ENCODE results near the gene ASPHD1.
A peak's percentile ranks its signal among the peaks of the same experiment; 100 is the strongest.

Gene ASPHD1

DNA sequence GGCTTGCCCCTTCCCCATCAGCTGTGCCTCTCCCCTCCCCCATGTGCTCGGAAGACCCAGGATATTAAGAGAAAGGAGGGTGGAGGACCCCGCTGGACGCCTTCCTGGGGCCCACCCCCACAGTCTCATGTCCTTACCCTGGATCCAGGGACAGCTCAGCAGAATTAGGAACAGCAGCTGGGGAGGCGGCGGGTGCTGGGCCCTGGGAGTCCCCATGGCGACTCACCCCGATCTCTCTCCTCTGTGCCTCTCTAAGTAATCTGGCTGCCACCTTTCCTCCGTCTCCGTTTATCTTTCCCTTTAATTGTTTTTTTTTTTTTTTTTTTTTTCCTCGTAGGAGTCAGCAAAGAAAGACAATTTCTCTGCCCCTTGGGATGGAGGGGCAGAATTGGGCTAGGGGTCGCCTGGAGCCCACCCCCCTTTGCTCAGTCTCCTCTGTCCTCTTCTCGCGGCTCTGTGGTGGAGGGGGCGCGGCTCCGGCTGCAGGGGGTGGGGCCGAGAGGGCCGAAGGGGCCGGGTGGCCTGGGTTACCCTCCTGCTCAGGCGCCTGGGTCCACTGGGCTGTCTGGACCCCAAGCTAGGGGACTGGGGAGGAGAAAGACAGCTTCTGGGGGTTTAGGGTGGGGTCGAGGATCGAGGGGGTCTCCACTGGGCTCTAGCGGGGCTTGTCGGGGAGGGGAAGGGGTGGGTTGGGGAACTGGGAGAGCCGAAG lies 1.3 kb upstream of the ASPHD1 start:
- no peak for TF ChIP-seq TEAD4 (IDR thresholded peaks at IDR 0.05)
- TF ChIP-seq FOXM1 (IDR thresholded peaks at IDR 0.05; ENCODE audit: borderline replicate concordance, low read depth): no peak
- no peak for TF ChIP-seq EP300 (IDR thresholded peaks at IDR 0.05; ENCODE audit: borderline replicate concordance)
- TF ChIP-seq, protein P1, sequence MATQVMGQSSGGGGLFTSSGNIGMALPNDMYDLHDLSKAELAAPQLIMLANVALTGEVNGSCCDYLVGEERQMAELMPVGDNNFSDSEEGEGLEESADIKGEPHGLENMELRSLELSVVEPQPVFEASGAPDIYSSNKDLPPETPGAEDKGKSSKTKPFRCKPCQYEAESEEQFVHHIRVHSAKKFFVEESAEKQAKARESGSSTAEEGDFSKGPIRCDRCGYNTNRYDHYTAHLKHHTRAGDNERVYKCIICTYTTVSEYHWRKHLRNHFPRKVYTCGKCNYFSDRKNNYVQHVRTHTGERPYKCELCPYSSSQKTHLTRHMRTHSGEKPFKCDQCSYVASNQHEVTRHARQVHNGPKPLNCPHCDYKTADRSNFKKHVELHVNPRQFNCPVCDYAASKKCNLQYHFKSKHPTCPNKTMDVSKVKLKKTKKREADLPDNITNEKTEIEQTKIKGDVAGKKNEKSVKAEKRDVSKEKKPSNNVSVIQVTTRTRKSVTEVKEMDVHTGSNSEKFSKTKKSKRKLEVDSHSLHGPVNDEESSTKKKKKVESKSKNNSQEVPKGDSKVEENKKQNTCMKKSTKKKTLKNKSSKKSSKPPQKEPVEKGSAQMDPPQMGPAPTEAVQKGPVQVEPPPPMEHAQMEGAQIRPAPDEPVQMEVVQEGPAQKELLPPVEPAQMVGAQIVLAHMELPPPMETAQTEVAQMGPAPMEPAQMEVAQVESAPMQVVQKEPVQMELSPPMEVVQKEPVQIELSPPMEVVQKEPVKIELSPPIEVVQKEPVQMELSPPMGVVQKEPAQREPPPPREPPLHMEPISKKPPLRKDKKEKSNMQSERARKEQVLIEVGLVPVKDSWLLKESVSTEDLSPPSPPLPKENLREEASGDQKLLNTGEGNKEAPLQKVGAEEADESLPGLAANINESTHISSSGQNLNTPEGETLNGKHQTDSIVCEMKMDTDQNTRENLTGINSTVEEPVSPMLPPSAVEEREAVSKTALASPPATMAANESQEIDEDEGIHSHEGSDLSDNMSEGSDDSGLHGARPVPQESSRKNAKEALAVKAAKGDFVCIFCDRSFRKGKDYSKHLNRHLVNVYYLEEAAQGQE (IDR thresholded peaks at IDR 0.05; ENCODE audit: low read depth): no peak
- TF ChIP-seq, protein P2, sequence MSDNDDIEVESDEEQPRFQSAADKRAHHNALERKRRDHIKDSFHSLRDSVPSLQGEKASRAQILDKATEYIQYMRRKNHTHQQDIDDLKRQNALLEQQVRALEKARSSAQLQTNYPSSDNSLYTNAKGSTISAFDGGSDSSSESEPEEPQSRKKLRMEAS (IDR thresholded peaks at IDR 0.05): no peak
- TF ChIP-seq, protein P3, sequence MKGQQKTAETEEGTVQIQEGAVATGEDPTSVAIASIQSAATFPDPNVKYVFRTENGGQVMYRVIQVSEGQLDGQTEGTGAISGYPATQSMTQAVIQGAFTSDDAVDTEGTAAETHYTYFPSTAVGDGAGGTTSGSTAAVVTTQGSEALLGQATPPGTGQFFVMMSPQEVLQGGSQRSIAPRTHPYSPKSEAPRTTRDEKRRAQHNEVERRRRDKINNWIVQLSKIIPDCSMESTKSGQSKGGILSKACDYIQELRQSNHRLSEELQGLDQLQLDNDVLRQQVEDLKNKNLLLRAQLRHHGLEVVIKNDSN (IDR thresholded peaks at IDR 0.05): no peak
- no peak for TF ChIP-seq CREB1 (IDR thresholded peaks at IDR 0.05; ENCODE audit: low read depth)
- no peak for TF ChIP-seq RAD21 (IDR thresholded peaks at IDR 0.05; ENCODE audit: low read depth)
- TF ChIP-seq YY1 (IDR thresholded peaks at IDR 0.05; ENCODE audit: low read depth): no peak
- TF ChIP-seq NFIC (IDR thresholded peaks at IDR 0.05): no peak
- TF ChIP-seq EGR1 (IDR thresholded peaks at IDR 0.05): no peak
- no peak for TF ChIP-seq TAF1 (IDR thresholded peaks at IDR 0.05; ENCODE audit: low read depth)

DNA sequence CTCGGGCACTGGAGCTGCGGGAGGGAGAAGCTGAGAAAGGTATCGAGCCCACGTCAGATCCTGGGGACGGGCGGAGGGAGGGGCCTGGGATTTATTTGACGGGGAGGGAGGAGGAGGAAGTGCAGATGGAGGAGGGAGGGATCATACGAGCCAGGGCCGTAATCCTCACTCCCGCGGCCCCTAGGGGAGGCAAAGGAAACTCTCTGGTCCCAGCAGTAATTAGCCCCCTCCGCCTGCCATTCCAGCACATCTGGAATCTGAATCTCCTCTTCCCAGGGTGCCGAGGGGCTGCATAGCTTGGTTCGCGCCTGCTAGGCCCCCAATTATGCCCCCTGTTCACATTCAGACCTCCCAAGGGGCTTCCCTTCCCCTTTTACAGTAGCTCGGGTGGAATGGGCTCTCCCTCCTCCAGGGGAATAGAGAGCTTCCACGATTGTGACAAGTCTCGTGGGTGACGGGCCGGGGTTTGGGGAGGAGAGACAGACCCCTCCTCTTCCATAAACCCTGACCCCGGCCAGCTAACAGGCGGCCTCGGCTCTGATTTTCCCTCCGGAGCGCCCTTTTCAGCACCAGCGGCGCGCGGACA lies 679 bp upstream of the ASPHD1 start, which contains the start of gene SEZ6L2:
Gene SEZ6L2 (minus strand): TSS at position 35 of the 586 bp plus-strand sequence. CDS start 531 bp downstream, outside the sequence.
- TF ChIP-seq EGR1 (IDR thresholded peaks at IDR 0.05) (no peak), EP300 (IDR thresholded peaks at IDR 0.05; ENCODE audit: borderline replicate concordance) (no peak), CREB1 (IDR thresholded peaks at IDR 0.05; ENCODE audit: low read depth) (peak; percentile 33; the same call in 1 of the 2 replicates), TCF12 (IDR thresholded peaks at IDR 0.05; ENCODE audit: low read depth) (peak; percentile 29; the same call in 1 of the 2 replicates), TEAD4 (IDR thresholded peaks at IDR 0.05) (no peak), CEBPB (IDR thresholded peaks at IDR 0.05) (no peak), TAF1 (IDR thresholded peaks at IDR 0.05; ENCODE audit: low read depth) (0 out of 2 replicates have a peak, but pooled peaks have one; percentile 15), ZBTB7A (IDR thresholded peaks at IDR 0.05; ENCODE audit: low read depth) (peak; percentile 61), YY1 (IDR thresholded peaks at IDR 0.05; ENCODE audit: low read depth) (no peak), RAD21 (IDR thresholded peaks at IDR 0.05; ENCODE audit: low read depth) (no peak), NFIC (IDR thresholded peaks at IDR 0.05) (no peak), FOXM1 (IDR thresholded peaks at IDR 0.05; ENCODE audit: borderline replicate concordance, low read depth) (no peak)
- TF ChIP-seq, protein P3 (IDR thresholded peaks at IDR 0.05): no peak
- TF ChIP-seq, protein P1 (IDR thresholded peaks at IDR 0.05; ENCODE audit: low read depth): peak; percentile 95
- TF ChIP-seq, protein P2 (IDR thresholded peaks at IDR 0.05): no peak

DNA sequence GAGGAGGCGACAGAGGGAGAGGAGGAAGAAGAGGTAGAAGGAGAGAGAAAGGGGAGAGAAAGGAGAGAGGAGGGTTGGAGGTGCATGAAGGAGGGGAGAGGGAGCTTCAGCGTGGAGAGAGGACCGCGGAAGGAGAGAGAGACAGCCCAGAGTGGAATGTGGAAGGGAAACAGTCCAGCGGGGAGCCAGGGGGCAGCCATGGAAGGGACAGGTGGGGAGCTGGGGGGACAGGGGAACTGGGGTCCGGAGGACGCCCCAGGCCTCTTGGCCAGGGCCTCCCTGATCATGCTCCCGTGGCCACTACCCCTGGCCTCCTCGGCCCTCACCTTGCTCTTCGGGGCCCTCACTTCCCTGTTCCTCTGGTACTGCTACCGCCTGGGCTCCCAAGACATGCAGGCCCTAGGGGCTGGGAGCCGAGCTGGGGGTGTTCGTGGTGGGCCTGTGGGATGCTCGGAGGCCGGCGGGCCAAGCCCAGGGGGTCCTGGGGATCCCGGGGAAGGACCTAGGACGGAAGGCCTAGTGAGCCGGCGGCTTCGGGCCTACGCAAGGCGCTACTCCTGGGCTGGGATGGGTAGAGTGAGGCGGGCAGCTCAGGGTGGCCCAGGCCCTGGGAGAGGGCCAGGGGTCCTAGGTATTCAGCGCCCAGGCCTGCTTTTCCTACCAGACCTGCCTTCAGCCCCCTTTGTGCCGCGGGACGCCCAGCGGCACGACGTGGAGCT lies 759 bp downstream of the ASPHD1 start:
- TF ChIP-seq TEAD4 (IDR thresholded peaks at IDR 0.05): no peak
- TF ChIP-seq, protein P1 (IDR thresholded peaks at IDR 0.05; ENCODE audit: low read depth): no peak
- no peak for TF ChIP-seq FOXM1 (IDR thresholded peaks at IDR 0.05; ENCODE audit: borderline replicate concordance, low read depth)
- TF ChIP-seq EGR1 (IDR thresholded peaks at IDR 0.05): no peak
- no peak for TF ChIP-seq CEBPB (IDR thresholded peaks at IDR 0.05)
- no peak for TF ChIP-seq CREB1 (IDR thresholded peaks at IDR 0.05; ENCODE audit: low read depth)
- TF ChIP-seq ZBTB7A (IDR thresholded peaks at IDR 0.05; ENCODE audit: low read depth): no peak
- TF ChIP-seq, protein P2 (IDR thresholded peaks at IDR 0.05): no peak
- TF ChIP-seq YY1 (IDR thresholded peaks at IDR 0.05; ENCODE audit: low read depth): no peak
- no peak for TF ChIP-seq TCF12 (IDR thresholded peaks at IDR 0.05; ENCODE audit: low read depth)
- TF ChIP-seq, protein P3 (IDR thresholded peaks at IDR 0.05): no peak
- no peak for TF ChIP-seq EP300 (IDR thresholded peaks at IDR 0.05; ENCODE audit: borderline replicate concordance)

Data from Ishikawa (cell line).